HG02870 (cell line): Measurements from ENCODE around the gene PDZRN4.
"Not testable (repeated sequence)": the region's sequence is repeated elsewhere in the genome, so short reads cannot be mapped to it uniquely, and the experiment has no call there.

Source experiments
- ATAC-seq: cut with Tn5 transposase; IDR thresholded peaks from one replicate; pipeline ENCODE4 v1.9.1; 2021; ENCODE audit warnings: mild to moderate bottlenecking, moderate library complexity; ENCODE audit not compliant: unreplicated experiment

Gene PDZRN4

GRCh38 chr12:41277946-41278267, 89.8 kb downstream of the PDZRN4 start:
- no peak for ATAC-seq

GRCh38 chr12:41280341-41281095, 92.4 kb downstream of the PDZRN4 start:
- not testable (repeated sequence) for ATAC-seq

GRCh38 chr12:41285470-41285869, 97.3 kb downstream of the PDZRN4 start:
- not testable (repeated sequence) for ATAC-seq

- no peak for ATAC-seq
Measured at GRCh38 chr12:41286426-41286825, 98.3 kb downstream of the PDZRN4 start.

GRCh38 chr12:41287500-41288141, 99.5 kb downstream of the PDZRN4 start:
- ATAC-seq, result no peak

GRCh38 chr12:41288142-41288811, 100.2 kb downstream of the PDZRN4 start:
- ATAC-seq, result no peak

GRCh38 chr12:41289501-41289900, 101.4 kb downstream of the PDZRN4 start:
- ATAC-seq, result no peak

GRCh38 chr12:41293011-41293410, 104.9 kb downstream of the PDZRN4 start:
- ATAC-seq, result no peak

- ATAC-seq, result no peak
Measured at GRCh38 chr12:41293461-41293860, 105.3 kb downstream of the PDZRN4 start.

- ATAC-seq, result no peak
Measured at GRCh38 chr12:41302979-41303403, 114.9 kb downstream of the PDZRN4 start.

GRCh38 chr12:41304526-41304925, 116.4 kb downstream of the PDZRN4 start:
- no peak for ATAC-seq

- no peak for ATAC-seq
Measured at GRCh38 chr12:41310367-41310766, 122.2 kb downstream of the PDZRN4 start.

GRCh38 chr12:41311883-41312282, 123.8 kb downstream of the PDZRN4 start:
- ATAC-seq, result no peak

- ATAC-seq, result not testable (repeated sequence)
Measured at GRCh38 chr12:41312451-41312850, 124.3 kb downstream of the PDZRN4 start.

- no peak for ATAC-seq
Measured at GRCh38 chr12:41325336-41325735, 137.2 kb downstream of the PDZRN4 start.

- no peak for ATAC-seq
Measured at GRCh38 chr12:41327096-41327895, 139.2 kb downstream of the PDZRN4 start.

- no peak for ATAC-seq
Measured at GRCh38 chr12:41333974-41334373, 145.9 kb downstream of the PDZRN4 start.

- no peak for ATAC-seq
Measured at GRCh38 chr12:41334390-41334789, 146.3 kb downstream of the PDZRN4 start.

GRCh38 chr12:41336041-41336549, 148.0 kb downstream of the PDZRN4 start:
- ATAC-seq, result no peak

GRCh38 chr12:41339784-41340183, 151.7 kb downstream of the PDZRN4 start:
- ATAC-seq, result no peak
